Right lobe of liver (tissue), 4 donors: ENCODE results near the gene URB1.

Experiments
- POLR2A ChIP-seq: fragments of 450-650 bp; IDR thresholded peaks from one replicate; pipeline ENCODE4 v1.6.1; 2017; ENCODE audit warnings: antibody characterized with exemption, mild to moderate bottlenecking
- TF ChIP-seq, protein P1 (sequence below), 4 donors: fragments of 200-600 bp in 3 of 4; fragments of 450-650 bp in 1 of 4; IDR thresholded peaks; one replicate each; pipeline versions ENCODE4 v1.5.1 to v1.8.0; 2016 to 2022; ENCODE audit warnings: antibody characterized with exemption in 4 of 4, mild to moderate bottlenecking in 2 of 4
- donor health status: DM: no; HTN: no; CAD: no.
- donor health status: DM: no; HTN: no; CAD: no.
- donor health status: DM: no; HTN: yes; CAD: no.

DNA sequence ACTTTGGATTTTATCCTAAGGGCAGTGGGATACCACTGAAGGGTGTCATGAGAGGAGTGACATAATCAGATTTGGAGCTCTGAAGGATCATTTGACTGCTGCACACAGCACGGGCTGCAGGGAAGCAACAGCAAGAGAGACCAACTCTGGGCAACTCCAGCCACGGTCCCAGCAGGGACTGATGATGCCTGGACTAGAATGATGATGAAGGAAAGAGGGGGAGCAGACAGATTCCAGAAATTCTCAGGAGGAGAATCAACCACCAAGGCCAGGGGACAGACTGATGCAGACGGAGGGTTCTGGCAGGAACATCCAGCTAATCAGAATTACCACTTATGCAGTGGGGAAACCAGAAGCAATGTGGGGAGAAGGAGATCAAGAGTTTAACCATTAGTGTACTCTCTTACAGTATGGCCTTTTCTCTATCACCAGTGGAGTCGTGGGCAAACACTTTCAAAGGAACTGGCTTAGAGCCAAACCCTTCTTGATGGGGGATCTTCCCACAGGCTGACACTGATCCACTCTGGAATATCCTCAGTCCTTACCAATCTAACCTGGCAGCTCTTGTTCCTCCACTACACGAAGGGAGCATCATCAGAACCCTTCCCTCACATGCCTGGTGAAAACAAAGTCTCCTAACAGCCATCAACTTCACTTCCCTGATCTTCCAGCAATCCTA lies 3.3 kb downstream of the URB1 start:
- TF ChIP-seq POLR2A = no peak
- TF ChIP-seq, protein P1, sequence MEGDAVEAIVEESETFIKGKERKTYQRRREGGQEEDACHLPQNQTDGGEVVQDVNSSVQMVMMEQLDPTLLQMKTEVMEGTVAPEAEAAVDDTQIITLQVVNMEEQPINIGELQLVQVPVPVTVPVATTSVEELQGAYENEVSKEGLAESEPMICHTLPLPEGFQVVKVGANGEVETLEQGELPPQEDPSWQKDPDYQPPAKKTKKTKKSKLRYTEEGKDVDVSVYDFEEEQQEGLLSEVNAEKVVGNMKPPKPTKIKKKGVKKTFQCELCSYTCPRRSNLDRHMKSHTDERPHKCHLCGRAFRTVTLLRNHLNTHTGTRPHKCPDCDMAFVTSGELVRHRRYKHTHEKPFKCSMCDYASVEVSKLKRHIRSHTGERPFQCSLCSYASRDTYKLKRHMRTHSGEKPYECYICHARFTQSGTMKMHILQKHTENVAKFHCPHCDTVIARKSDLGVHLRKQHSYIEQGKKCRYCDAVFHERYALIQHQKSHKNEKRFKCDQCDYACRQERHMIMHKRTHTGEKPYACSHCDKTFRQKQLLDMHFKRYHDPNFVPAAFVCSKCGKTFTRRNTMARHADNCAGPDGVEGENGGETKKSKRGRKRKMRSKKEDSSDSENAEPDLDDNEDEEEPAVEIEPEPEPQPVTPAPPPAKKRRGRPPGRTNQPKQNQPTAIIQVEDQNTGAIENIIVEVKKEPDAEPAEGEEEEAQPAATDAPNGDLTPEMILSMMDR (IDR thresholded peaks at IDR 0.05) = no peak
